GM18511 (cell line): ENCODE data around the gene ITPR1.

Experiments
- ATAC-seq: cut with Tn5 transposase; IDR thresholded peaks from one replicate; pipeline ENCODE4 v1.9.1; 2021; ENCODE audit warnings: mild to moderate bottlenecking, moderate library complexity; ENCODE audit not compliant: unreplicated experiment

ITPR1 gene

DNA sequence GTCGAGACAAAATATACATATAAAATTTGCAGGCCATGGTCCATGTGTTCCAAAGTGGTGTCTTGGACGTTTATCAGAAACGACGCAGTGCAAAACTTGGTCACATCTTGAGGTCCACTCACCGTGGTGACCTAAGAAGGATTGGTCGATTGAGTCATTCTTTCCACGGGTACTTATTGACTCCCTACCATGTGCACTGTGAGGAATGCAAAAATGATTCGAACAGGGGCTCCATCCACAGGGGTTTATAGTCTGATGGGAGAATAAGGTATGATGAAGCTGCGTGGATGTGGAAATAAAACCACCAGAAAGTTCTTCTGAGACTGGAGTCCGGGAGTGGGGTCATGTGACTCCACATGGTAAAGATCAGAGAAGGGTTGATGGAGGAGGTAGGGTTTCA lies 185.2 kb downstream of the ITPR1 start:
- no peak for ATAC-seq

- ATAC-seq, result no peak
These were observed 187.1 kb downstream of the ITPR1 start for GRCh38 chr3:4680227-4680691.

DNA sequence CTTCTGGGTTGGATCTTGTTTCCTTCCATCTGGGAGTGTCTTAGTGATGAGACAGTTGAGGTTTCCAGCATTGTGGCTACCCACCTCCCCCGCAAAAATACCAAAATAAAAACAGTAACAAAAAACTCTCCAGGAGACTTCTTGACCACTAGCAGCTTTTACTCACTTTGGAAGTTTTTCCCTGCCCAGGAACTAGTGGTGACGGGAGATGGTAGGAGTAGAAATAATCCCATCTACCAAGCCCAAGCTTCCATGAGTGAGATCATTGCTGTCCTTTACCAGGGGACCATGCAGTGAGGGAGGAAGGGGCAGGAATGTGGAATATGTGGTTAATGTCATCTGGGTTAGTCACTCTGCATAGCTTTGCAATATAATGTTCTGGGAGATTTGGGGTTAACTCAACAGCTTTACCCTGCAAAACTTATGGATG lies 187.7 kb downstream of the ITPR1 start:
- ATAC-seq, result no peak

DNA sequence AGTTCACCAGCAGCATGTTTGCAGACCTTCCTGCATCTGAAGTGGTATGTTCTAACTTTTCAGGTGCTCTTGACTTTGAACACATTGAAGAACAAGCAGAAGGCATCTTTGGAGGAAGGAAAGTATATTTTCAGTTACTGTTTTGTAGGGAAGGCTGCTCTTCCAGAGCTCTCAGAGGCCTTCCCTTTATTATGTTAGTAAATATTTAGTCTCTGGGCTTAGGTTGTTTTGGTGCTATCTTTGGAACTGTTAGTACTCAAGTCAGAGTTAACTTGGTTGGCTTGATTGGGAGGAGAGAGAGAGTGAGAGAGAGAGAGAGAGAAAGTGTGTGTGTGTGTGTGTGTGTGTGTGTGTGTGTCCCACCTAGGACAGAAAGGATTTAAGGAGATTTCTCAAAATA lies 188.2 kb downstream of the ITPR1 start:
- ATAC-seq, result no peak

GRCh38 chr3:4684117-4684516 lies 191.0 kb downstream of the ITPR1 start:
- ATAC-seq, result no peak

- no peak for ATAC-seq
These were observed 191.8 kb downstream of the ITPR1 start for GRCh38 chr3:4684976-4685375.

DNA sequence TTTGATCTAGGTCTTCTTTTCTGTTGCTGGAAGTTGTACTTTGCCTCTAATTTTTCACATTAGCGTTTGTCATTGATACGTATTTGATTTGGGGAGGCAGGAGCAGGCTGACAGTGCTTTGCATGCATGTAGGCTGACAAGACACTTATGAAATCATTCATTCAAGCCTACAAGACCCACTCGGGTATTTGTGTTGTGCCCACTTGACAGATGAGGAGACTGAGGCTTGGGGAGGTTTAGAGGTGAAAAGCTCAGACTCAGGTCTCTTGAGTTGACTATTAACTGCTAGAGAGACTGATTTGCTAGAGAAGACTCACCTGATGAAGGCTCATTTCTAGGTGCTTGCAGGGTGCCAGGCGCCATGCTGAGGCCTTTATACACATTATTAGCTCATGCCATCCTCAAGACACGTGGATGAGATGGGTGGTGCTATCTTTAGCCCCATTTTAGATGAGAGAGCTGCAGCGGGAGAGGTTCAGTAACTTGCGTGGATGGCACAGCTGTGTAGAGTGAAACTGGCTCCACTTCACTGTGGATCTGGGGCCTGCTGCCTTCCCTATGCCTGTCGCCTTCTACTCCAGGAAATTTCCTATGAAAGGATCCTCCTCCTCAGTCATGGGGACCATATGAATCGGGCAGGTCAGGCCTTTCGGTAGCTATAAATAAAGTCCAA lies 192.7 kb downstream of the ITPR1 start:
- no peak for ATAC-seq

GRCh38 chr3:4686619-4687018 lies 193.5 kb downstream of the ITPR1 start:
- ATAC-seq, result no peak

GRCh38 chr3:4687167-4687566 lies 194.0 kb downstream of the ITPR1 start:
- no peak for ATAC-seq

- ATAC-seq, result no peak
These were observed 194.4 kb downstream of the ITPR1 start for GRCh38 chr3:4687596-4687995.

GRCh38 chr3:4688411-4688810 lies 195.3 kb downstream of the ITPR1 start:
- ATAC-seq, result no peak

DNA sequence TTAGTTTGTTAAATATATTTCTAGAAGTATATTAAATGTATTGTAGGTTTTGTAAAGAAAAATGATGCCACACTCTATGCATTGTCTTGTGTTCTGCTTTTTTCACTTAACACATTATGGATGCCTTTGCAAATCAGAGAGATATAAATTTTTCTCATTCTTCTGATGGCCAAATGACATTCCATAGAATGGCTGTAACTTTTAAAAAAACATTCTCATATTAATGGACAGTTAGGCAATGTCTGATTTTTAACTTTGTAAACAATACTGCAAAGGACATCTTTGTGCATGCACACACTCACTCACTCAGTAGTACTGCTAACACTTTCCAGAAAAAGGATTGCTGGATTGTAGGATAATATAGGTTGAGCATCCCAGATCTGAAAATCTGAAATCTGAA lies 195.9 kb downstream of the ITPR1 start:
- ATAC-seq, result no peak

- no peak for ATAC-seq
These were observed 197.1 kb downstream of the ITPR1 start for GRCh38 chr3:4690277-4690676.

DNA sequence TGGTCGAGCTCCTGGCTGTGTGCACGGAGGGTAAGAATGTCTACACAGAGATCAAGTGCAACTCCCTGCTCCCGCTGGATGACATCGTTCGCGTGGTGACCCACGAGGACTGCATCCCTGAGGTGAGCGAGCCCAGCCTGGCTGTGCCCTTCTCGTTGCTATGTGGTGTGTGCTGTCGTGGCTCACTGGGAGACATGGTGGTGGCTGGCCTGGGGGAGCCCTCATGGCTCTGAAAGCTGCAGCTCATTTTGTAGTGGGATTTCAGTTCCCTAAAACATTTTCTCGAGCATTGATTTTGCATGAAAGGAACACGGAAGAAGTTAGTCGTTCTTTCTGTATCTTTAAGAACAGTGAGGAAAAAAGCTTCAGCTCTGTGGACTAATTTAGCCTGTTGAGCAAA lies 200.5 kb downstream of the ITPR1 start:
- peak; percentile 95 for ATAC-seq

DNA sequence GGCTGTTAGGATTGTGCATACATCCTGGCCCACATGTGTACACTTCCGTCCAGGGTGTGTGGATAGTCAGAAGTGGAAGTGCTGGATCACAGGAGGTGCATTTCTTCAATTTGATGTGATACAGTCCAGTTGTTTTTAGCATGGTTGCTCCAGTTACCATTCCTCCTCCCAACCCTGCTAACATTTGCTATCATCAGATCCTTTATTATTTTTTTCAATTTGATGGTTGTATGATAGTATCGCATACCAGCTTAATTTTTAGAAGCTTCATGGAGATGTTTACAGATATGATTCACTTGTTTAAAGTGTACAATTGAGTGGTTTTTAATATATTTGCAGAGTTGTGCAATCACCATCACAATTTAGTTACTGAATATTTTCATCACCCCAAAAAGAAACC lies 202.7 kb downstream of the ITPR1 start:
- no peak for ATAC-seq

DNA sequence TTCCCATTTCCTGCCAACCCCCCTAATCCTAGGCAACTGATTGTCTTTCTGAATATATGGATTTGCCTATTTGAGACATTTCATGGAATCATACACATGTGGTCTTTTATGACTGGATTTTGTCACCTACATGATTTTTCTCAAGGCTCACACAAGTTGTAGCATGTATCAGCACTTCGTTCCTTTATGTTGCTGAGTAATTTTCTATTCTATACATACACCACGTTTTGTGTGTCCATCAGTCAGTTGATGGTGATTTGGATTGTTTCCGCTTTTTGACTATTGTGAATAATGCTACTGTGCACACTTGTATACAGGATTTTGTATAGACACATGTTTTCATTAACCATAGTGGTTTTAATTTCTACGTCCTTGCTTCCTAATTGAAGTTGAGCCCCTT lies 203.1 kb downstream of the ITPR1 start:
- no peak for ATAC-seq

DNA sequence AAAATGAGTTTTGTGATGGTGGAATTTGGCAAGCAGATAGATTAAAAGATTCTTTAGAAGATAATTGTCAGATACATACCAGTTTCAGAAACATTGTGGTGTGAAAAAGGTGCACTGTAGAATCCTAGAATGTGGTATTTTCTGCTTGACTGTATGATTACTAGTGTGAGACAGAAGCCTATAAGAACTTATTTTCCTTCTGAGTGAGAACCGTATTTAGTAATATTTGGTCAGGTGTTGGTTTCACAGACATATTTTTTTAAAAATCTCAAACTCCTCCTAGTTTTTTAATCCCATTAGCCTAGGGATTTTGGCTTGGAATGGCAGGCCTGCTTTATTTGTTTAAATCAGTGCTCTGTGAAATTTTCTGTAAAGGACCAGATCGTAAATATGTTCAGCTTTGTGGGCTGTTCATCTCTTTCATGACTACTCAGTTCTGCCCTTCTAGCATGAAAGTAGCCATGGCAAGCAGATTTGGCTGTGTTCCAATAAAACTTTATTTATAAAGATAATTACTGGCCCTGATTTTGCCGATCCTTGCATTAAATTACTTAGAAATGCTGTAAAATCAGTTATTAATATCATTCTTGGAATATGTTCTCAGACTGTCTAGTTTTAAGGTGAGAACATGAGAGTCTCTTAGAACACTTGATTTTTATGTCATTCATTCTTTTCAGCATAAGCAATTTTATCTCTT lies 205.1 kb downstream of the ITPR1 start:
- no peak for ATAC-seq

- ATAC-seq, result no peak
These were observed 209.9 kb downstream of the ITPR1 start for GRCh38 chr3:4703054-4703480.

DNA sequence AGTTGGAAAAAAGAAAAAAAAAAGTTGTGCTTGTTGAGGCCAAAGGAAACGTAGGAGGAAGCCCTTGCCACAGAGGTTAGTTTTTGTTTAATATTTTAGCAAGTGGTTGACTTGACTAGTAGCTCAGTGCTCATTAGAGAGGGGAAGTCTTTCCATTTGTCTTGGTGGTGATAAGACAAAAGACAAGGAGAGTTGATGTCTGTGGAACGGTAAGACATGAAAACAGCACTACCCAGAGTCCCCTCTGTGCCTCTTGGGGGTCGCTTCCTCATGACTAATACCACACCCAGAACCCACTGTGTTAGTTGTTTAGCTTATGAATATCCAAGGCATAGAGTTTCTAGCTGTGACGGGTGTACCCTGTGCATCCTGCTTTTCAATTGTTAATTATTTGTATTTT lies 211.4 kb downstream of the ITPR1 start:
- ATAC-seq, result no peak

DNA sequence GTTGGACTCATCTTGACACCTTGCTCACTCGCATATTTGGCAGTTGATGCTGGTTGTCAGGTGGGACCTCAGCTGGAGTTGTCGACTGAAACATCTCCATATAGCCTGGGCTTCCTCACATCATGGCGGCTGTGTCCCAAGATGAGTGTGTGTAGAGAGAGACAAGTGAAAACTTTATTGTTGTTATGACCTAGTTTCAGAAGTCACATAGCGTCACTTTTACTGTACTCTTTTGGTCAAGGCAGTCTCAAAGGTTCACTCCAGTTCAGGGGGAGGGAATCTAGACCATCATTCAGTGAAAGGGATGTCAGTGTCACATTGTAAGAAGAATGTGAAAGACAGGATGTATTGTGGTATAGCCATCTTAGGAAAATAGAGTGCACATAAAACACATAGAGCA lies 214.2 kb downstream of the ITPR1 start:
- no peak for ATAC-seq

- no peak for ATAC-seq
These were observed 215.1 kb downstream of the ITPR1 start for GRCh38 chr3:4708230-4708629.

DNA sequence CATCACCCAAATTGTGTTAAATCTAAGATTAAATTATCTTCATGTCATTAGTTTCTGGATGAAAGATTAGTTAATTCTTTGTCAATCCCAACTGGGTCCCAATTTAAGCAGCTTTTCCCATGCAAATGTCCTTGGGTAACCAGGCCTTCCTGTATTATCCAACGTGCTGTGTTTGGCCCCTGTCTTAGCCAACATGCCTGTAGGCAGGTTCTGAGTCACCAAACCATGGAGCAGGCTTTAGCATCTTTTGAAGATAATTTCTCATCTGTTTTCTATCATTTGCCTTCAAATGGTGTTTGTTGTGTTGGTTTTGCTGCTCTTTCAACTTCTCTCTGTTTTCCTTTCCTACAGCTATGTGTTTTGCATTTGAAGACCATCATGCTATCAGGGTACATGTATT lies 216.2 kb downstream of the ITPR1 start:
- no peak for ATAC-seq

- ATAC-seq, result no peak
These were observed 217.0 kb downstream of the ITPR1 start for GRCh38 chr3:4710191-4710590.
